KMS-11 (cell line): ENCODE measurements around the gene ATF3.

Experiments used
- H2AFZ ChIP-seq: fragments of 200-600 bp; sonication (generic); 2 replicates; pipeline ENCODE4 v1.6.1; 2016; ENCODE audit warnings: antibody characterized with exemption, mixed run types, low read depth
- H3K27ac ChIP-seq: fragments of 200-600 bp; sonication (generic); 2 replicates; pipeline ENCODE4 v1.6.1; 2016; ENCODE audit warnings: mild to moderate bottlenecking, mixed run types
- H3K27me3 ChIP-seq: fragments of 200-600 bp; sonication (generic); 2 replicates; pipeline ENCODE4 v1.6.1; 2017; ENCODE audit warnings: mild to moderate bottlenecking, low read depth, mixed run types, moderate library complexity; ENCODE audit not compliant: insufficient read depth
- H3K36me3 ChIP-seq: fragments of 200-600 bp; sonication (generic); 2 replicates; pipeline ENCODE4 v1.6.1; 2017; ENCODE audit warnings: mild to moderate bottlenecking, mixed run types; ENCODE audit not compliant: insufficient read depth
- H3K4me1 ChIP-seq: fragments of 200-600 bp; sonication (generic); 2 replicates; pipeline ENCODE4 v1.6.1; 2016; ENCODE audit warnings: mild to moderate bottlenecking, low read depth, mixed run types; ENCODE audit not compliant: poor library complexity, severe bottlenecking
- H3K4me2 ChIP-seq: fragments of 200-600 bp; sonication (generic); 2 replicates; pipeline ENCODE4 v1.7.0; 2016; ENCODE audit warnings: mild to moderate bottlenecking, mixed run types
- H3K4me3 ChIP-seq: fragments of 200-600 bp; sonication (generic); IDR thresholded peaks from 2 replicates; pipeline ENCODE4 v1.6.1; 2017; ENCODE audit warnings: low read depth, low read length, mixed read lengths; ENCODE audit not compliant: insufficient read depth
- H3K79me2 ChIP-seq: fragments of 200-600 bp; sonication (generic); 2 replicates; pipeline ENCODE4 v1.6.1; 2016; ENCODE audit warnings: low read depth, mixed run types; ENCODE audit not compliant: insufficient read depth
- H3K9ac ChIP-seq: fragments of 200-600 bp; sonication (generic); 2 replicates; pipeline ENCODE4 v1.6.1; 2016; ENCODE audit warnings: mild to moderate bottlenecking, mixed run types
- H4K20me1 ChIP-seq: fragments of 200-600 bp; sonication (generic); 2 replicates; pipeline ENCODE4 v1.6.1; 2016; ENCODE audit warnings: mild to moderate bottlenecking, mixed run types; ENCODE audit not compliant: insufficient read depth
- TF ChIP-seq, protein P1 (sequence below): fragments of 200-600 bp; sonication (generic); conservative IDR thresholded peaks from 2 replicates; pipeline ENCODE4 v1.6.1; 2017; ENCODE audit warnings: low read depth, mild to moderate bottlenecking, antibody characterized with exemption, low read length, moderate library complexity, mixed read lengths

Gene ATF3

DNA sequence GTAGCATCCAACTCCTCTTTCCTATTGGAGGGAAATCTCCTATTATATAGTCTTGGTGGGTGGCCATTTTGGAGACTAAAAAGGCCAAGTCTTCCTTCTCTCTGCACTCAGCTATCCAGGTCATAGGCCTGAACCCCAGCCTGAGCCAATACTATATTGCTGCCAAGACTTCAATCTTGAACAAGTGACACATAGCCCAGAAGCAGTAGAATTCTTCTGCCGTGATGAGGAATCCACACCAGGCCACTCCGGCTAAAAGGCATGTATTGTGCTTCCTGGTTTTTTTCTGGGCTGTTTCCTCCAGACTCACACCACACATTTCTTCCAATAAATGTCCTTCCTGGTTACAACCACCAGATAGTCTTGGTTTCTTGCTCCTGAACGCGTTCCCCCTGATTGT lies 43.0 kb downstream of the ATF3 start:
- H3K27ac ChIP-seq: no peak overlapping the region
- no peak overlapping the region for H3K4me2 ChIP-seq
- peaks cover 22% of the 10 kb centered on the region for H3K4me1 ChIP-seq
- H3K9ac ChIP-seq: no peak overlapping the region
- H3K79me2 ChIP-seq: no peaks in the 10 kb centered on the region
- no peaks in the 10 kb centered on the region for H4K20me1 ChIP-seq
- no peak overlapping the region for H3K4me3 ChIP-seq
- H3K27me3 ChIP-seq: no peaks in the 10 kb centered on the region
- TF ChIP-seq, protein P1, sequence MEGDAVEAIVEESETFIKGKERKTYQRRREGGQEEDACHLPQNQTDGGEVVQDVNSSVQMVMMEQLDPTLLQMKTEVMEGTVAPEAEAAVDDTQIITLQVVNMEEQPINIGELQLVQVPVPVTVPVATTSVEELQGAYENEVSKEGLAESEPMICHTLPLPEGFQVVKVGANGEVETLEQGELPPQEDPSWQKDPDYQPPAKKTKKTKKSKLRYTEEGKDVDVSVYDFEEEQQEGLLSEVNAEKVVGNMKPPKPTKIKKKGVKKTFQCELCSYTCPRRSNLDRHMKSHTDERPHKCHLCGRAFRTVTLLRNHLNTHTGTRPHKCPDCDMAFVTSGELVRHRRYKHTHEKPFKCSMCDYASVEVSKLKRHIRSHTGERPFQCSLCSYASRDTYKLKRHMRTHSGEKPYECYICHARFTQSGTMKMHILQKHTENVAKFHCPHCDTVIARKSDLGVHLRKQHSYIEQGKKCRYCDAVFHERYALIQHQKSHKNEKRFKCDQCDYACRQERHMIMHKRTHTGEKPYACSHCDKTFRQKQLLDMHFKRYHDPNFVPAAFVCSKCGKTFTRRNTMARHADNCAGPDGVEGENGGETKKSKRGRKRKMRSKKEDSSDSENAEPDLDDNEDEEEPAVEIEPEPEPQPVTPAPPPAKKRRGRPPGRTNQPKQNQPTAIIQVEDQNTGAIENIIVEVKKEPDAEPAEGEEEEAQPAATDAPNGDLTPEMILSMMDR: no peak
- H2AFZ ChIP-seq: no peak overlapping the region
- no peaks in the 10 kb centered on the region for H3K36me3 ChIP-seq

DNA sequence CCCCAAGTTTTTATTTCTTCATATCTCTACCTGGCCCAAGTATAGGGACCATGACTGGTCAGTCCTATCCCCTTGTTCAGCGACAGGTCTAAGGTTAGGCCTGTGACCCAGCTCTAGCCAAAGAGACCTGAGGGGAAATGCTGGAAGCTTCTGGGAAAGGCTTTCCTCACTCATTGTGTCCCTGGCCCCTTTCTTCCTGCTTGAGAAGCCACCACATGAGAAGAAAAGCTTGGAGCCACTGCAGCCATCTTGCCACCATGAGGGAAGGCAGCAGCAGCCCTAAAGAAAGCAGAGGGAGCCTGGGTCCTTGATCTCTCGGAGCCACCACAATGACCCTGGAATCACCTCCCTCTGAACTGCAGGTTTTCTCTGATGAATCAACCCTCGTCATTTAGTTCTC lies 43.4 kb downstream of the ATF3 start:
- no peak overlapping the region for H3K4me3 ChIP-seq
- H2AFZ ChIP-seq: no peak overlapping the region
- H3K4me1 ChIP-seq: peaks cover 27% of the 10 kb centered on the region
- no peak overlapping the region for H3K4me2 ChIP-seq
- H3K27me3 ChIP-seq: no peaks in the 10 kb centered on the region
- H3K79me2 ChIP-seq: no peaks in the 10 kb centered on the region
- H3K36me3 ChIP-seq: no peaks in the 10 kb centered on the region
- no peak overlapping the region for H3K9ac ChIP-seq
- no peak overlapping the region for H3K27ac ChIP-seq
- no peaks in the 10 kb centered on the region for H4K20me1 ChIP-seq
- TF ChIP-seq, protein P1: no peak

DNA sequence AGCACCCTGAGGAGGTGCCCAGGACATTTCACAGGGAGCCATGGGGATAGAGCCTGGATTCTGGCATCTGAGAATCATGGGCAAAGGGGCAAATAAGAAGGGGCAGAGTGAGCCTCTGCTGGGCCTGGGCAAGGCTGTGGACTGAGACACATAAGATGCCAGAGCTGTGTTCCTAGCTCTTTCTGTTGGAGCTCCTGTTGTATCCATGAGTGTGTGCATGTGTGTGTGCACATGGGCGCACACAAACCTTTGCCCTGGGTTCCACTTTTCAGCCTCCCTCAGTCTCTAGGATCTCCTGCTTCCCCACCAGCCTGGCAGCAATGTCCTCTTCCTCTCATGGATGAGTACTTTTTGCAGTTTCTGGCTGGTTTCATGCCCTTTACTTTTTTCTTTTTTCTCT lies 44.0 kb downstream of the ATF3 start:
- H3K27ac ChIP-seq: no peak overlapping the region
- no peaks in the 10 kb centered on the region for H3K36me3 ChIP-seq
- no peak overlapping the region for H3K9ac ChIP-seq
- no peaks in the 10 kb centered on the region for H4K20me1 ChIP-seq
- TF ChIP-seq, protein P1: no peak
- no peak overlapping the region for H2AFZ ChIP-seq
- H3K27me3 ChIP-seq: no peaks in the 10 kb centered on the region
- H3K4me3 ChIP-seq: no peak overlapping the region
- no peak overlapping the region for H3K4me2 ChIP-seq
- H3K4me1 ChIP-seq: peaks cover 33% of the 10 kb centered on the region
- no peaks in the 10 kb centered on the region for H3K79me2 ChIP-seq

DNA sequence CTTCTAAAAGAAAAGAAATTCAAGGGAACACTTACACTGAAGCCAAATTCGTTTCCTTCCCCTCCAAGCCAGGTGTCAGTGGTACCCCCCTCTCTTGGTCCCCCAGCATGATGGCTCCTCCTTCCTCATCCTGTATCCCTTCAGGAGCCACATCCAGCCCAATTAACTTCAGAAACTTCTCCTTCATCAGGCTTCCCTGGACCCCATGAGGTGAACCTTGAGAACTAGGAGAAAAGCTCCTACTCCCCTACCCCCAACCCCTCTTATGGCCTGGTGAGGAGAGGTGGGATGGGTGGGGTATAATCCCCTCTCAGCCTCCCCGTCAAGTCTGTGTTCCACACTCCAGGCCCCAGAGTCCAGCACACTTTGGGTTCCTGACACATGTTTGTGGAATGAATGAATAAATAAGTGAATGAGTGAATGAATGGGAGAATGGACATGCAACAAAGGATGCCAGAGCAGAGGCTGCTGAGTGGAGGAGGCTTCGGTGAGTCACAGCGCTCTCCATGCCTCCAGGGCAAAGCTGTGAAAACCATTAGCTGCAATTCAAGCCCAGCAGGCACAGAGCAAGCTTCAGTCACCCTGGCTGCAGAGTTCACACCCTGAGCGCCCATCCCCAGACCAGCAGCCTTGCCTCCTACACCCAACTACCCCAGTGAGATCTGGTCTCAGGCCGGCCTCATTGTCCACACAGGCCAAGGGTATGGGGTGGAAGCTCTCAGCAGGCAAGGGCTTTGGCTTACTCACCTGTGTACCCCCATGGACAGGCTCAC lies 47.3 kb downstream of the ATF3 start:
- no peaks in the 10 kb centered on the region for H3K36me3 ChIP-seq
- TF ChIP-seq, protein P1: no peak
- H3K27ac ChIP-seq: peak overlapping the region; percentile 85
- no peak overlapping the region for H3K4me3 ChIP-seq
- H3K79me2 ChIP-seq: no peaks in the 10 kb centered on the region
- H3K27me3 ChIP-seq: no peaks in the 10 kb centered on the region
- H4K20me1 ChIP-seq: no peaks in the 10 kb centered on the region
- H3K9ac ChIP-seq: peak overlapping the region; percentile 30; the same call in 1 of the 2 replicates
- peaks cover 40% of the 10 kb centered on the region for H3K4me1 ChIP-seq
- peak overlapping the region; percentile 55 for H2AFZ ChIP-seq
- H3K4me2 ChIP-seq: peak overlapping the region; percentile 88
